GM11168 (cell line): Measurements from ENCODE around the gene RABL6.
"Not testable (repeated sequence)": the region's sequence is repeated elsewhere in the genome, so short reads cannot be mapped to it uniquely, and the experiment has no call there.

Experiments
- in situ Hi-C: fragments of 300-500 bp; cut with MboI; formaldehyde crosslinking; loops from one replicate; pipeline ENCODE4 v1.12.0; 2022; ENCODE audit warnings: low sequenced_read_pairs; ENCODE audit not compliant: unreplicated experiment

The RABL6 gene, protein sequence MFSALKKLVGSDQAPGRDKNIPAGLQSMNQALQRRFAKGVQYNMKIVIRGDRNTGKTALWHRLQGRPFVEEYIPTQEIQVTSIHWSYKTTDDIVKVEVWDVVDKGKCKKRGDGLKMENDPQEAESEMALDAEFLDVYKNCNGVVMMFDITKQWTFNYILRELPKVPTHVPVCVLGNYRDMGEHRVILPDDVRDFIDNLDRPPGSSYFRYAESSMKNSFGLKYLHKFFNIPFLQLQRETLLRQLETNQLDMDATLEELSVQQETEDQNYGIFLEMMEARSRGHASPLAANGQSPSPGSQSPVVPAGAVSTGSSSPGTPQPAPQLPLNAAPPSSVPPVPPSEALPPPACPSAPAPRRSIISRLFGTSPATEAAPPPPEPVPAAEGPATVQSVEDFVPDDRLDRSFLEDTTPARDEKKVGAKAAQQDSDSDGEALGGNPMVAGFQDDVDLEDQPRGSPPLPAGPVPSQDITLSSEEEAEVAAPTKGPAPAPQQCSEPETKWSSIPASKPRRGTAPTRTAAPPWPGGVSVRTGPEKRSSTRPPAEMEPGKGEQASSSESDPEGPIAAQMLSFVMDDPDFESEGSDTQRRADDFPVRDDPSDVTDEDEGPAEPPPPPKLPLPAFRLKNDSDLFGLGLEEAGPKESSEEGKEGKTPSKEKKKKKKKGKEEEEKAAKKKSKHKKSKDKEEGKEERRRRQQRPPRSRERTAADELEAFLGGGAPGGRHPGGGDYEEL

DNA sequence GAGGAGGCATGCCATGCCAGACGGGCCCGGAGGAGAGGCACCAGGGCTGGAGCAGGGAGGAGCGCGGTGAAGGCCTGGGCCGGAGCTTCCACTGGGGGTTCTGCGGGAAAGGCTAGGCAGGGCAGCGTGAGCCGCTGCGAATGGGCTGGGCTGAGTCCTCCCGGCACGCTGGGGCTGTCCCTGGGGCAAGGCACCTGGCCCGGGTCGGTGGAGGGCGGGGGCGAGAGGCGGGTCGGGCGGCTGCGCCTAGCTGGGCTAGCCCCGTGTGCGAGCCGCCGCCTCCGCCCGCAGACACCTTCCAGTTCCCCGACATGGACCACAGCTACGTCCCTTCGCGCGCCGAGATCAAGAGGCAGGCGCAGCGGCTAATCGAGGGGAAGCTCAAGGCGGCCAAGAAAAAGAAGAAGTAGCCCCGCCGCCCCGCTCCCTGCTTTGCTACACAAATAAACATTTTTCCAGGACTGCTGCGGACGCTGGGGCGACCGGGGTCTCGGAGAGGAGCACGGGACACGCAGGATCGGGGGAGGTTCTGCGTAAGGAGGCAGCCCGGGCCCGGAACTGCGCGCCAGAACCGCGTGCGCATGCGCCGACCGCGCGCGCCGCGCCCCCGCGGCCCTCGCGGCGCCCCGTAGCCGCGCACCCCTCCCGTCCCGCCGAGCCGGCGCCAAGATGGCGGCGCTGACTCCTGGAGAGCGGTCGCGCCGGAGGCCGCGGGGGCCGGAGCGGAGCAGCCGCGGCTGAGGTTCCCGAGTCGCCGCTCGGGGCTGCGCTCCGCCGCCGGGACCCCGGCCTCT, at the start of gene RABL6:
Gene RABL6 (plus strand): TSS at position 668 of the 794 bp plus-strand sequence. CDS start 249 bp downstream, outside the sequence.
- in situ Hi-C loops, result no loop called here

DNA sequence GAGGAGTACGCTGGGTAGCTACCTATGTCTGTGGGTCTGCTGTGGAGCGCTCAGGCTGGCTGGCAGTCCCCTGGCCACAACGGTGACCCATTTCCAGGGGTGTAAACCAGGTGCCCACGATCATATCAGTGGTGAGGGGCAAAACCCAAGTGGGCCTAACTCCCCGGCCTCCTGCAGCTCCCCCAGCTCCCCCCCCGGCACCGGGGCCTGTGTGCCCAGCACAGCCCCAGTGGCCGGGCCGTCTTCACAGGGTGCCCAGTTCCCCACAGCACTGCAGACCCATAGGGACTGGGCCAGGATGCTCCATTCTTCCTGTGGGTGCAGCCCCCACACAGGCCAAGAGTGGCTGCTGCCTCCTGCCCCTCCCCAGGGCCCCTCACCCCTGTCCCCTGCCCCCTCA, 48.7 kb upstream of the RABL6 start:
- in situ Hi-C loops, result no loop called here

DNA sequence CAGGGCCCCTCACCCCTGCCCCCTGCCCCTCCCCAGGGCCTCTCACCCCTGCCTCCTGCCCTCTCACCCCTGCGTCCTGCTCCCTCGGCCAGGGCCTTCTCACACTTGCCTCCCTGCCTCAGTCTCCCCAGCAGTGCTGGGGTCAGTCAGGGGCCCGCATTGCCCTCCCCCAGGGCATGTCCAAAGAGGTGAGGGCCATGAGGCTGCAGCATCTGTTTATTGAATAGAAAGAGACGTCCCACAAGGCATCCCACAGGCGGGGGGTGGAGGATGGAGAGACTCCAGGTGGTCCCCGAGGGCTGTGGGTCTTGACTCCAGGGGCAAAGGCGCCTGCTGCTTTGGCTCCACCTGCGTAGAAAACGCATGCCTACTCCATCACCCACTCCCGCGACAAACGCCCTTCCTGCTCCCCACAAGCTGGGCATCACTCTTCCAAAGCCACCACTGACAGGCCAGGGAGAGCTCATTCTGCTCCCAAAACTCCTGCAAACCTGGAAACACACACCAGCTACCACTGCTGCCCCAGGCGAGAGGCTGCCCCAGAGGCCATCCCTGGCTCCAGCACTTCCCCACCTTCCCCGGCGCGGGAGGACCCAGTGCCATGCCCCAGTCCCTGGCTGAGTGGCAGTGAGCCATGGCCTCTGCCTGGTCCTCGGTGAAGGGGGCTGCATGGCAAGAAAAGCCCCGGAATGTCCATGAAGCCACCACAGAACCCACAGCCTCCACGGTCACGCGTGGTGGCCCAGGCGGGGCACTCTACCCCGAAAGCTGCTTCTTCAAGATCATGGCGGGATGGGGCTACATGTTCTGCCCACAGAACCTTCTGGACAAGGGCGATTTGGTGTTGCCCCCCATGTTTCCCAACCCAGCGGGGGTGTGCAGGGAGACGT, 48.1 kb upstream of the RABL6 start:
- in situ Hi-C loops, result no loop called here

DNA sequence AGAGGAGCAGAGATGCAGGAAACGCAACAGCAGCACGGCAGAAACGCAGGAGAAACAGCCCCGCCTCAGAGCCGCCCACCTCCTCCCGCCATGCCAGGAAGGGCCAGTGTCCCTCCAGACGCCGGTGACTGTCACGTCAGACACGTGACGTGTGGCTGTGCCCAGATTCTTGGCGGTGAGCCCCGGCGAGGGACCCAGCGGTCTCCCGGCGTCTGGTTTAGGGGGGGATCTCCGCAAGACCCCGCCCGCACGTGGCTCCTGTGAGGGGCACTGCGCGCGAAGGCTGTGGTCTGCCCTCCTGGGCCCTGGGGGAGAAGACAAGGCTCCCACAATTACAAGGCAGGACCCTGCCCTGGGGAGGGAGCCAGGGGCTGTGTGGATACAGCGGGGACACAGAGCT, 47.3 kb upstream of the RABL6 start:
- in situ Hi-C loops, result no loop called here

DNA sequence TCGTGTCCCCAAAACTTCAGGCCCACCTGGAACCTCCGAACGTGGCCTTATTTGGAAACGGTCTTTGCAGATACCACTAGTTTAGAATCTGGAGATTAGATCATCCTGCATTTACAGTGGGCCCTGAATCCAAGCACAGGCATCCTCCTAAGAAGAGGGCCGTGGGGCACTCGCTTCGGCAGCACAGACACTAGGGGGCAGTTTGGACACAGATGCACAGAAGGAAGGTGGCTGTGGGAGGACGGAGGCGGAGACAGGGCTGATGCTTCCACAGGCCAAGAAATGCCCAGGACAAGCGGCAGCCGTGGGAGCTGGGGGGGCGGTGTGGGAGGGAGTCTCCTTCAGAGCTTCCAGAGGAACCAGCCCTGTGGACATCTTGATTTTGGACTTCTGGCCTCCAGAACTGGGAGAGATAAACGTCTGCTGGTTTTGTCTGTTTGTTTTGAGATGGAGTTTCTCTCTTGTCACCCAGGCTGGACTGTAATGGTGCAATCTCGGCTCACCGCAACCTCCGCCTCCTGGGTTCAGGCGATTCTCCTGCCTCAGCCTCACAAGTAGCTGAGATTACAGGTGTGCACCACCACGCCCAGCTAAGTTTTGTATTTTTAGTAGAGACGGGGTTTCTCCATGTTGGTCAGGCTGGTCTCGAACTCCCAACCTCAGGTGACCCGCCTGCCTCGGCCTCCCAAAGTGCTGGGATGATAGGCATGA, 46.8 kb upstream of the RABL6 start:
- in situ Hi-C loops, result not testable (repeated sequence)

DNA sequence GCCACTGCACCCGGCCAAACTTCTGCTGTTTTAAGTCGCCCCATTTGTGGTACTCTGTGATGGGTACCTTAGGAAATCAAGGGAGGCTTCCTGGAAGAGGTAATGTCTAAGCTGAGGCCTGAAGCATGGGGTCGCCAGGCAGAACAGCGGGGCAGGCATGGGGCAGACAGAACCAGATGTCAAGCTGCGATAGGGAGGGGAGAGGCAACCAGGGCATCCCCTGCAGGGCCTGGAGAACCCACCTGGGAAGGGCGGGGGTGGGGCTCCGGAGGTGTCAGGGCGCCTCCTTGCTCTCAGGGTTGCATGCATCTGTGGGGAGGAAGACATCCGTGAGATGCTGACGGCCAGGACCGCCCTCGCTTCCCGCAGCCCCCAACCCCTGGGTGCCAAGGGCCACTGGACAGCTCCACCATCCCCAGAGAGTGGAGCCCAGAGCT, 46.2 kb upstream of the RABL6 start:
- in situ Hi-C loops, result no loop called here

DNA sequence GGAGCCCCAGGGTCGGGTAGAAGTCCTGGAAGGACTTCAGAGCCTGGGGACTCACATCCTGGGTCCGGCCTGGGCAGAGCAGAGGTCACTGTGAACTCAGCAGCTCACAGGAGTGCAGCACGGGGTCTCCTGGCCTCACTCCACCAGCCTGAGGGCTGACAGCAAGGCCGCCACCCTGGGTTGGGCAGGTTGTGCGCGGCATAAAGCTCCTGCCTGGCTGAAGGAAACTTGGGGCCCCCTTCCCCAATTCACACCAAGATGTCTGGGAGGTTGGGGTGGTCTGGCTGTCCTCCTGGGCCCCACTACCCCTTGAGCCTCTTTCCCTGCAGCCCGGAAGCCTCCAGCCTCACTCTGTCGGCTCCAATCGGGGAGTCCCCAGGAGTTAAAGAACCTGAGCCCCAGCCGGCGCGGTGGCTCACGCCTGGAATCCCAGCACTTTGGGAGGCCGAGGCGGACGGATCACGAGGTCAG, 45.5 kb upstream of the RABL6 start:
- in situ Hi-C loops, result no loop called here

DNA sequence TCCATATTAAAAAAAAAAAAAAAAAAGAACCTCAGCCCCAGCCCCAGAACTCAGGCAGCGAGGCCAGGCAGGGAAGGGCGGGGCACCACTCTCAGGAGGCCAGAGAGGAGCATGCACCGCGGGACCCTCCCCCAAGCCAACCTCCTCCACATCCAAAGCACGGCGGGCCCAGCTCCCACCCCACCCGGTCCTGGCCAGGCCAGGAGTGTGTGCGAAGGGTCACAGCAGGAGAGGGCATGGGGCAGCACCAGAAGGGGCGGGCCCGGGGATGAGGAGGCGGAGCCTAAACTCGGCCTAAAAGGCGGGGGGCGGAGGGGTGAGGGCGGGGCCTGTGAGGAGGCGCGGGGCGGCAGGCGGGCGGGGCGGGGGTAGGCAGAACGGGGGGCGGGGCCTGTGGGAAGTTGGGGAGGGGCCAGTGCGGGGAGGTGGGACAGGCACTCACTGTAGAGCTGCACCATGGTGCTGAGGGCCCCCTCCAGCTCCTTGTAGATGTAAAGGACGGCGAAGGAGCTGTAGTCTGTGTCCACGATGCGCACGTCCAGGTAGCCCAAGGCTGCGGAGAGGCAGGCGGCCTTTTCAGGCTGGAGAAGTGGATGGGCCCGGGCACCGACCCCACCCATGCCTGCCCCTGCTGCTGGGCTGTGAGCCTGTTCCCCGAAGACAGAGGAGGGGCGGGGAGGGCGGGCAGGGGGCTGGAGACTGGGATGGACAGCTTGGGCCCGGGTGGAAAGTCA, 44.7 kb upstream of the RABL6 start:
- in situ Hi-C loops, result no loop called here

DNA sequence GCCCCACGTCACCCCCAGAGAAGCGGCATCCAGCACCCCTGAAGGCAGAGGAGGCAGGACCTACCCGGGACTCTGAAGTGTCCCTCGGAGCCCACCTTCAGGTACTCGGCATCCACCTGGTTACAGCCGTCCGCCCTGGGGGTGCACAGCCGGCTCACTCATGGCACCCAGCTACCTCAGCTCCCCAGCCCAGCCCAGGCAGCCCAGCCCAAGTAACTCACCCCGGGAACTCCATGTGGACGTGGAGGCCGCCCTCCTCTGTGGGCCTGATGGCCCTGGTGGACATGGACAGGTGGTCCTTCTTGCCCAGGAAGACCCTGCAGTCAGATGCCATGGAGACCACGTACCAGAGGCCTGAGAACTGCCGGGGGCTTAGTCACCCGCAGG, 44.1 kb upstream of the RABL6 start:
- in situ Hi-C loops, result no loop called here

DNA sequence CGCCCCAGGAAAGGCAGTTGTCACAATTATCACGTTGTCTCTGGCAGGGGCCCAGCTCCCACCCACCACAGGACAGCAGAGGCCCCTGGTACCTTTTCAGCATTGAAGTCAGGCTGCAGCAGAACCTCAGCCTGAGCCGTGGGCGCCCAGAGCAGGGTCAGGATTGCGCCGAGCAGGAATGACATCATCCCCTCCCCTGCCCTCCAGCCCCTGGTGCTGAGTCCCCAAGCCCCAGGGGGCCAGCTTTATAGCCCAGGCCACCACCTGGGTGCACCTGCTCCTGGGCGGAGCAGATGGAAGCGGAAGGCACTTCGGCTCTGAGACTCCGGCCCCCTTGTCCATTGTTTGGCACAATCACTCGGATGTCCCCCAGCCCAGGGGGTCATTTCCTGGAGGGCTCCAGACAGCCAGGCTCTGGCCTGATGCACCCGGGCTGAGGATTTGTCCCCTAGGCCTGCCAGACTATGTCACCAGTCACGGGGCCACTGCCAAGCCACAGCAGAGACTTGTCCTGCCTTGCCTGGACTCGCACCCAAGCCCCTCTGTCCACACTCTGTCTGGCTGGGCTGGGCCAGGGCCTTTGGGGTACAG, 43.4 kb upstream of the RABL6 start, which contains the start of gene LCN15:
Gene LCN15 (minus strand): TSS at position 218 of the 591 bp plus-strand sequence. CDS start 30 bp downstream, at position 188.
- in situ Hi-C loops, result no loop called here

DNA sequence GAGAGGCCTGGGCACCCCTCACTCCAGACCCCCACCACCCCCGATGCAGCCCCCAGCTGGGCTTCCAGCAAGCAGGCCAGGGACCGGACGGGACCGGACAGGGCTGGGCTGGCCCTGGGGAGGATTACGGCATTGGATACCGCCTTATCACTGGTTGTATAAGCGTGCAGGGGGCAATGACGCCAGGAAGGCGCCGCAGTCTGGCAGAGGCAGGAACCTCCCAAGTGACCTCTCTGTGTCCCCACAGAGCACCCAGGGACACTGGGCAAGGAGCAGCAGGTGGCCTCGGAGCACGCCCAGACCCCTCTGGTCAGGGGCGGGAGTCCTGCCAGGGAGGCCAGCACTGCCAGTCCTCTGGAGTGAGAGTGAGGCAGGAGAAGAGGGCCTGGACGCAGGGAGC, 42.7 kb upstream of the RABL6 start:
- in situ Hi-C loops, result no loop called here

DNA sequence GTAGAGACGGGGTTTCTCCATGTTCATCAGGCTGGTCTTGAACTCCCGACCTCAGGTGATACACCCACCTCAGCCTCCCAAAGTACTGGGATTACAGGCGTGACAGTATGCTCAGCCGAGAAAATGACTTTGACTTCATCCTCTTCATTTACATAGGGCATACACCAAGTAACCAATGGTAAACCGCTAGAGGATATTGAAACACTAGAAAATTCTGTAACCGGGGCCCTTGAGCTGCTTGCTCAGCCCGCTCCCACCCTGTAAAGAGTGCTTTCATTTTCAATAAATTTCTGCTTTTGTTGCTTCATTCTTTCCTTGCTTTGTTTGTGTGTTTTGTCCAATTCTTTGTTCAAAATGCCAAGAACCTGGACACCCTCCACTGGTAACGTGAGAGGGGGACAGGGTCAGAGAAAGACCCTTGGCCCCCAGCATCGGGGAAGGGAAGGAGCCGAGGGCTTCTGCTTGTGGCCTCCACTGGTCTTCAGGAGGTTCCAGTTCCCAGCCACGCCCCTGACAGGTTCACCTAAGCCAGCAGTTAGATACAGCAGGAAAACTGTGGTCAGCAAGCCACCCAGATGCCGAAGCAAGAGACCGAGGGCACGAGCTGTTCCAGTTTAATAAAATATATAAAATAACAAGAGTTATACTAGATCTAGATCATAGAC, 41.9 kb upstream of the RABL6 start:
- in situ Hi-C loops, result not testable (repeated sequence)

DNA sequence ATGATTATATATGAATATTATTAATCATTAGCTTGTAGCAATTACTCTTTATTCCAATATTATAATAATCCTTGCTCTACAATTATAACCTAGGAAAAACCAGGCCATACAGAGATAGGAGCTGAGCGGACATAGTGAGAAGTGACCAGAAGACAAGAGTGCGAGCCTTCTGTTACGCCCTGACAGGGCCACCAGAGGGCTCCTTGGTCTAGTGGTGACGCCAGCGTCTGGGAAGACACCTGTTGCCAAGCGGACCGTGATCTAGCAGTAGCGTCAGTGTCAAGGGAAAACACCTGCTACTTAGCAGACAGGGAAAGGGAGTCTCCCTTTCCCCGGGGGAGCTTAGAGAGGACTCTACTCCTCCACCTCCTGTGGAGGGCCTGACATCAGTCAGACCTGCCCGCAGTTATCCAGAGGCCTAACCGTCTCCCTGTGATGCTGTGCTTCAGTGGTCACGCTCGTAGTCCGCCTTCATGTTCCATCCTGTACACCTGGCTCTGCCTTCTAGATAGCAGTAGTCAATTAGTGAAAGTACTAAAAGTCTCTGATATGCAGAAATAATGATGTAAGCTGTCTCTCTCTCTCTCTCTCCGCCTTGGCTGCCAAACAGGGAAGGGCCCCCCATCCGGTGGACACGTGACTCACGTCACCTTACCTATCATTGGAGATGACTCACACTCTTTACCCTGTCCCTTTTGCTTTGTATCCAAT, 41.2 kb upstream of the RABL6 start:
- in situ Hi-C loops, result not testable (repeated sequence)

DNA sequence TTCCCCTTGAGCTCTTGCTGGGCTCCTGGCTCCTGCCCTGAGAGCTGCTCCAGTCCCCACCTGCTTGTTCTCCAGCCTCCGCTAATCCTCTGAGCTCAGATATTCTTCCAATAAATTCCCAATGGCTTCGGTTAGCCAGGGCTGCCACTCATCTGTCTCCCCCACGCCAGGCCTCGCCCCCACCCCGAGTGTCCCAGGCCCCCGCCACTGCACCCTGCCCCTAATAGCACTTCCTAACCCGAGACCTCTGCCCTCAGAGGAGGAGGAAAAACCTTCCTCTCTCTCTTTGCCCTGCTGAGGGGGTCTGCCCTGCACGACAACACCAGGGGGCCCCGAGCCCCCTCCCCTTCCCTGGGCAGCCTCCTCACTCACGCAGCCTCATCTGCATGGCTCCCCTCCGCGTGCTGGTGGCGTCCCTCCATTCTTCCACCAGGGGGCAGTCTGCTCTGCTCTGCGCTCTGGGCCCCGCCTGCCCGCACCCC, 38.0 kb upstream of the RABL6 start:
- in situ Hi-C loops, result no loop called here

DNA sequence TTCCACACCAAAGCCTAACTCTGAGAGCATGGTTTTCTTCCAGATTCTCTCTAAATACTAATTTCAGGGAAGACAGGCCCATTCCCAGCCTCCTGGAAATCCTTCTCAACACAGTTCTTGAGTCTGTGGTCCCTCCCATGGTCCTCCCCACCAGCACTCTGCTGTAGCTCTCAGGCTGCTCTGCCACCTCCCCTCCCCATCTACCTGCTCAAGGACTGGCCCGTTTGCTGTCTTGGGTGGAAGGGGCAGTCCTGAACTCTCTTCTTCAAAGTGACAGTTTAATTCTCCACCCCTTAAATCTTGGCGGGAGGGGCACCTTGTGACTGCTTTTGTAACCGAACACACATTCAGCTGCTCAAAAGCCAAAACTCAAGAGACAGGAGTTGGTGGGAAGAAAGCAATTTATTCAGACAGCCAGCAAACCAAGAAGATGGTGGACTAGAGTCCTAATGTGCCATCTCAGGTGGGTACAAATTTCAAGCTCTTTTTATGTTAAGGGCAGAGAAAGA, 35.8 kb upstream of the RABL6 start:
- in situ Hi-C loops, result no loop called here

DNA sequence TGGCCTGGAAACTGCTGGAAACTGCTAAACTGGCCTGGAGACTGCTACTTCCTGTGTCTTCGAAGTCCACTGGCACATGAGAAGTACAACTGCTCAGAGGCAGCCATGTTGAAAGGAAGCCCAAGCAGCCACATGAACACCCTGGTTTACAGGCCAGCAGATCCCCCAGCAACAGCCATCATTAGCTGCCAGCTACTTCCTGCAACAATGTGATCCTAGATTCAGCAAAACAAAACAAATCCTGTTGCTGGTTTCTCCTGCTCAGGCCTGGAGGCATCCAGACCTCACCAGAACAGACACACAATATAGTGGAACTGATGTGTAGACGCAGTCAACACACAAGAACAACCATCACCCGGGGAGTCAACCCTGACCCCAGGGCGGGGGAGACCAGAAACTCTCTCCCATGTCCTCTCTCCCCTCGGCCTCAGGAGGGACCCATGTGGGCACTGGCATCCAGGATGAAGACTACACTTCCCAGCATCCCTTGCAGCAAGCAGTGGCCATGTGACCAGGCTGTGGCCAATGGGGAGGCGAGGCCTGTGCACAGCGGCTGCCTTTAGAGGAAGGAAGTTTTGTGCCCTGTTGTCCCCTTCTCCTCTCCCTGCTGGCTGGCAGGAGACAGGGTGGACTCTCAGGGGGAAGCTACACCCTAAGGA, 34.2 kb upstream of the RABL6 start:
- in situ Hi-C loops, result no loop called here
